ENCODE measurements around the gene NR6A1. TPM values are rescaled to one million over a fixed set of nuclear protein-coding genes. Genes with fewer than 3 reads are reported as not detected.

NR6A1 gene
- total RNA-seq, 1 experiment from 2014 or later = 0.91 TPM

GRCh38 chr9:124628741-124629140, 142.4 kb downstream of the NR6A1 start:
- TF ChIP-seq CTCF (IDR thresholded peaks at IDR 0.05; ENCODE audit: unreplicated experiment) = no peak
- Mint-ChIP-seq H3K27ac (ENCODE audit: low read depth, unreplicated experiment) (no peak overlapping the region), H3K4me3 (ENCODE audit: unreplicated experiment) (no peak overlapping the region), H3K36me3 (ENCODE audit: insufficient read depth, unreplicated experiment) (no peaks in the 10 kb centered on the region), H3K27me3 (ENCODE audit: insufficient read depth, unreplicated experiment) (no peaks in the 10 kb centered on the region), H3K9me3 (ENCODE audit: unreplicated experiment) (no peaks in the 10 kb centered on the region), H3K4me1 (ENCODE audit: insufficient read depth, unreplicated experiment) (peaks cover 10% of the 10 kb centered on the region)
- ChIA-PET POLR2A (interaction anchor here (1.8 to 5.3 kb wide), 2 partner anchors 24 to 31 kb away, joined by 6 to 41 read pairs; no protein-coding TSS in a partner anchor), CTCF (interaction anchor here (2.0 to 2.9 kb wide), 3 partner anchors 12 to 83 kb away, joined by 8 to 13 read pairs (median 12); no protein-coding TSS in a partner anchor)
- BruUV-seq (replicated peaks) = no TSS peak
- DNase-seq (ENCODE audit: unreplicated experiment) = no peak
- intact Hi-C loops (cut with micrococcal nuclease) = no loop called here

GRCh38 chr9:124626276-124626675, 144.8 kb downstream of the NR6A1 start:
- H3K4me1 Mint-ChIP-seq (ENCODE audit: insufficient read depth, unreplicated experiment) = peaks cover 15% of the 10 kb centered on the region
- H3K4me3 Mint-ChIP-seq (ENCODE audit: unreplicated experiment) = no peak overlapping the region
- no peaks in the 10 kb centered on the region for H3K36me3 Mint-ChIP-seq (ENCODE audit: insufficient read depth, unreplicated experiment)
- no peak for TF ChIP-seq CTCF (IDR thresholded peaks at IDR 0.05; ENCODE audit: unreplicated experiment)
- H3K27ac Mint-ChIP-seq (ENCODE audit: low read depth, unreplicated experiment) = no peak overlapping the region
- ChIA-PET POLR2A (interaction anchor here (1.0 to 1.7 kb wide), 3 partner anchors 12 to 26 kb away, joined by 4 to 7 read pairs (median 4); no protein-coding TSS in a partner anchor), CTCF (interaction anchor here (1.2 to 2.9 kb wide), 2 partner anchors 8 to 9 kb away, joined by 5 to 12 read pairs; no protein-coding TSS in a partner anchor)
- DNase-seq (ENCODE audit: unreplicated experiment) = no peak
- intact Hi-C loops (cut with micrococcal nuclease) = no loop called here
- BruUV-seq (replicated peaks) = no TSS peak
- H3K9me3 Mint-ChIP-seq (ENCODE audit: unreplicated experiment) = no peaks in the 10 kb centered on the region
- no peaks in the 10 kb centered on the region for H3K27me3 Mint-ChIP-seq (ENCODE audit: insufficient read depth, unreplicated experiment)

- H3K27ac Mint-ChIP-seq (ENCODE audit: low read depth, unreplicated experiment) = no peak overlapping the region
- CTCF ChIA-PET = interaction anchor here (0.6 to 5.1 kb wide), 5 partner anchors 18 to 138 kb away, joined by 3 to 38 read pairs (median 5); no protein-coding TSS in a partner anchor
- peaks cover 16% of the 10 kb centered on the region for H3K4me1 Mint-ChIP-seq (ENCODE audit: insufficient read depth, unreplicated experiment)
These were observed 146.0 kb downstream of the NR6A1 start for GRCh38 chr9:124625087-124625486.

GRCh38 chr9:124624735-124624992, 146.4 kb downstream of the NR6A1 start:
- CTCF ChIA-PET = interaction anchor here (0.6 to 5.1 kb wide), 7 partner anchors 10 to 139 kb away, joined by 3 to 38 read pairs (median 5); no protein-coding TSS in a partner anchor
- no peak overlapping the region for H3K4me3 Mint-ChIP-seq (ENCODE audit: unreplicated experiment)

More at GRCh38 chr9:124625087-124625486, 146.0 kb downstream of the NR6A1 start:
- BruUV-seq (replicated peaks) = no TSS peak
- intact Hi-C loops (cut with micrococcal nuclease) = no loop called here
- no peaks in the 10 kb centered on the region for H3K27me3 Mint-ChIP-seq (ENCODE audit: insufficient read depth, unreplicated experiment)
- no peaks in the 10 kb centered on the region for H3K9me3 Mint-ChIP-seq (ENCODE audit: unreplicated experiment)
- DNase-seq (ENCODE audit: unreplicated experiment) = no peak
- no peaks in the 10 kb centered on the region for H3K36me3 Mint-ChIP-seq (ENCODE audit: insufficient read depth, unreplicated experiment)
- no peak for TF ChIP-seq CTCF (IDR thresholded peaks at IDR 0.05; ENCODE audit: unreplicated experiment)
- H3K4me3 Mint-ChIP-seq (ENCODE audit: unreplicated experiment) = no peak overlapping the region
- POLR2A ChIA-PET = no interaction called here

More at GRCh38 chr9:124624735-124624992, 146.4 kb downstream of the NR6A1 start:
- no peak for TF ChIP-seq CTCF (IDR thresholded peaks at IDR 0.05; ENCODE audit: unreplicated experiment)
- Mint-ChIP-seq H3K9me3 (ENCODE audit: unreplicated experiment) (no peaks in the 10 kb centered on the region), H3K36me3 (ENCODE audit: insufficient read depth, unreplicated experiment) (no peaks in the 10 kb centered on the region), H3K27ac (ENCODE audit: low read depth, unreplicated experiment) (no peak overlapping the region), H3K27me3 (ENCODE audit: insufficient read depth, unreplicated experiment) (no peaks in the 10 kb centered on the region), H3K4me1 (ENCODE audit: insufficient read depth, unreplicated experiment) (peaks cover 16% of the 10 kb centered on the region)
- DNase-seq (ENCODE audit: unreplicated experiment) = no peak
- POLR2A ChIA-PET = interaction anchor here (0.6 kb wide), 1 partner anchor 33 kb away, joined by 3 read pairs; no protein-coding TSS in a partner anchor
- intact Hi-C loops (cut with micrococcal nuclease) = no loop called here
- BruUV-seq (replicated peaks) = no TSS peak
